ENCODE data around the gene SPAG17. TPM values are rescaled to one million over a fixed set of nuclear protein-coding genes. Genes with fewer than 3 reads are reported as not detected.
A peak's percentile ranks its signal among the peaks of the same experiment; 100 is the strongest.

SPAG17 gene
- total RNA-seq, 2 donors from 2014 or later: 9.0 TPM; not detected in 1

GRCh38 chr1:118151312-118151937 lies 33.6 kb downstream of the SPAG17 start:
- intact Hi-C loops (cut with DNase I): loop anchor here (5.0 kb wide), 1 partner anchor 856 kb away; no protein-coding TSS in a partner anchor
- TF ChIP-seq CTCF (IDR thresholded peaks at IDR 0.05) (peak; percentile 11 to 70 (median 57)), POLR2A (IDR thresholded peaks at IDR 0.05) (no peak), POLR2AphosphoS5 (IDR thresholded peaks at IDR 0.05) (no peak)
- Histone ChIP-seq H3K4me1 (replicated peaks) (no peaks in the 10 kb centered on the region), H3K9me3 (no peaks in the 10 kb centered on the region), H3K27ac (no peak overlapping the region), H3K27me3 (replicated peaks; ENCODE audit: insufficient read depth) (no peaks in the 10 kb centered on the region), H3K36me3 (no peaks in the 10 kb centered on the region), H3K4me3 (no peak overlapping the region)
- peak; percentile 34 for DNase-seq (ENCODE audit: low spot score)
- WGBS: under 1% methylated on average over 6 of the region's 6 CpGs

GRCh38 chr1:118149799-118150198 lies 35.2 kb downstream of the SPAG17 start:
- WGBS: 79% methylated on average over 8 of the region's 8 CpGs
- Histone ChIP-seq H3K36me3 (no peaks in the 10 kb centered on the region), H3K27ac (no peak overlapping the region), H3K9me3 (no peaks in the 10 kb centered on the region), H3K4me3 (no peak overlapping the region), H3K4me1 (replicated peaks) (no peaks in the 10 kb centered on the region), H3K27me3 (replicated peaks; ENCODE audit: insufficient read depth) (no peaks in the 10 kb centered on the region)
- DNase-seq (ENCODE audit: low spot score): no peak
- no peak for TF ChIP-seq POLR2A (IDR thresholded peaks at IDR 0.05)
- no peak for TF ChIP-seq POLR2AphosphoS5 (IDR thresholded peaks at IDR 0.05)
- TF ChIP-seq CTCF (IDR thresholded peaks at IDR 0.05): no peak
- intact Hi-C loops (cut with DNase I): loop anchor here (5.0 kb wide), 1 partner anchor 858 kb away; no protein-coding TSS in a partner anchor

GRCh38 chr1:118148034-118148433 lies 37.0 kb downstream of the SPAG17 start:
- Histone ChIP-seq H3K4me1 (replicated peaks) (no peaks in the 10 kb centered on the region), H3K27me3 (replicated peaks; ENCODE audit: insufficient read depth) (no peaks in the 10 kb centered on the region), H3K9me3 (no peaks in the 10 kb centered on the region), H3K27ac (no peak overlapping the region), H3K36me3 (no peaks in the 10 kb centered on the region), H3K4me3 (no peak overlapping the region)
- intact Hi-C loops (cut with DNase I): no loop called here
- 81% methylated on average over 7 of the region's 7 CpGs for WGBS
- TF ChIP-seq POLR2AphosphoS5 (IDR thresholded peaks at IDR 0.05) (no peak), CTCF (IDR thresholded peaks at IDR 0.05) (no peak), POLR2A (IDR thresholded peaks at IDR 0.05) (no peak)
- DNase-seq (ENCODE audit: low spot score): no peak

- no peaks in the 10 kb centered on the region for H3K36me3 ChIP-seq
- WGBS: 38% methylated on average over 1 of the region's 1 CpG
- H3K9me3 ChIP-seq: no peaks in the 10 kb centered on the region
- intact Hi-C loops (cut with DNase I): no loop called here
- no peak for TF ChIP-seq POLR2AphosphoS5 (IDR thresholded peaks at IDR 0.05)
- TF ChIP-seq CTCF (IDR thresholded peaks at IDR 0.05): no peak
- TF ChIP-seq POLR2A (IDR thresholded peaks at IDR 0.05): no peak
- DNase-seq (ENCODE audit: low spot score): no peak
- H3K27me3 ChIP-seq (replicated peaks; ENCODE audit: insufficient read depth): no peaks in the 10 kb centered on the region
- H3K4me3 ChIP-seq: no peak overlapping the region
- no peak overlapping the region for H3K27ac ChIP-seq
- H3K4me1 ChIP-seq (replicated peaks): no peaks in the 10 kb centered on the region
These were observed 37.5 kb downstream of the SPAG17 start for GRCh38 chr1:118147522-118147921.

- Histone ChIP-seq H3K4me1 (replicated peaks) (no peaks in the 10 kb centered on the region), H3K27ac (no peak overlapping the region), H3K27me3 (replicated peaks; ENCODE audit: insufficient read depth) (no peaks in the 10 kb centered on the region), H3K36me3 (no peaks in the 10 kb centered on the region), H3K9me3 (no peaks in the 10 kb centered on the region), H3K4me3 (no peak overlapping the region)
- no peak for DNase-seq (ENCODE audit: low spot score)
- intact Hi-C loops (cut with DNase I): no loop called here
- WGBS: 90% methylated on average over 2 of the region's 2 CpGs
- no peak for TF ChIP-seq CTCF (IDR thresholded peaks at IDR 0.05)
- no peak for TF ChIP-seq POLR2AphosphoS5 (IDR thresholded peaks at IDR 0.05)
- no peak for TF ChIP-seq POLR2A (IDR thresholded peaks at IDR 0.05)
These were observed 39.3 kb downstream of the SPAG17 start for GRCh38 chr1:118145721-118146120.
